Small intestine (tissue), 7 donors: ENCODE data around the gene TTC23L. TPM values are rescaled to one million over a fixed set of nuclear protein-coding genes. Genes with fewer than 3 reads are reported as not detected.

Experiments
- DNase-seq, 2 donors: peaks; one replicate each; pipeline versions ENCODE4 v3.0.0 to v3.0.0-alpha.2; 2013
- FAIRE-seq: peaks from 2 replicates; lab custom pipeline; 2012; peaks lifted over from hg19 to GRCh38; lab: Jason Lieb, UNC
- H3K27ac ChIP-seq, 3 donors: one replicate each; pipeline ENCODE4 v1.5.1; 2013; ENCODE audit warnings: low read length in 2 of 3, mild to moderate bottlenecking in 2 of 3, control low read depth in 1 of 3, inconsistent platforms in 1 of 3, low read depth in 1 of 3, moderate library complexity in 1 of 3
- H3K27me3 ChIP-seq, 3 donors: one replicate each; pipeline ENCODE4 v1.6.1; 2013; ENCODE audit warnings: low read length in 3 of 3, inconsistent platforms in 1 of 3; ENCODE audit not compliant: control insufficient read depth in 3 of 3, insufficient read depth in 3 of 3
- H3K36me3 ChIP-seq, 3 donors: one replicate each; pipeline ENCODE4 v1.6.1; 2013; ENCODE audit warnings: low read length in 3 of 3, inconsistent platforms in 1 of 3, low read depth in 1 of 3, mild to moderate bottlenecking in 1 of 3, moderate library complexity in 1 of 3; ENCODE audit not compliant: control insufficient read depth in 3 of 3, insufficient read depth in 2 of 3
- H3K4me1 ChIP-seq, 3 donors: one replicate each; pipeline ENCODE4 v1.6.1; 2013; ENCODE audit warnings: low read length in 2 of 3, inconsistent platforms in 1 of 3, low read depth in 1 of 3, mild to moderate bottlenecking in 1 of 3, moderate library complexity in 1 of 3; ENCODE audit not compliant: control insufficient read depth in 3 of 3, insufficient read depth in 2 of 3
- H3K4me3 ChIP-seq, 3 donors: one replicate each; pipeline ENCODE4 v1.5.1; 2013; ENCODE audit warnings: low read length in 3 of 3, control low read depth in 1 of 3, inconsistent platforms in 1 of 3, low read depth in 1 of 3, mild to moderate bottlenecking in 1 of 3, moderate library complexity in 1 of 3
- H3K9me3 ChIP-seq, 2 donors: one replicate each; pipeline ENCODE4 v1.6.1; 2013; ENCODE audit warnings: low read depth in 1 of 2, low read length in 1 of 2; ENCODE audit not compliant: control insufficient read depth in 2 of 2, insufficient read depth in 1 of 2
- WGBS, 3 donors: extraction: QIAGEN DNeasy Blood & Tissue Kit; methylation state at CpG; one replicate each; pipeline ENCODE4 v1.1.7; 2013; 5-methylcytosine and 5-hydroxymethylcytosine counted together
- polyA plus RNA-seq, 4 donors: library from polyadenylated mRNA; stranded (reverse) in 3 of 4; unstranded in 1 of 4; fragments of 200-250 nt in 3 of 4; fragments of 120-200 nt in 1 of 4; gene quantifications; one replicate each; pipeline versions ENCODE4 v1.2.1 to v1.2.3, GENCODE V29; 2013
- donor health status: healthy with polysubstance abuse.
- donor health status: control.
- donor health status: control.
- donor health status: Bipolar disorder and iron deficiency.
- donor health status: healthy.

TTC23L gene
- polyA plus RNA-seq, 4 donors = 0.27 to 0.87 TPM; not detected in 2

- peak overlapping the region in 1 of 3 donors; percentile 16 for H3K27ac ChIP-seq
- no peaks in the 10 kb centered on the region for H3K9me3 ChIP-seq
- no peaks in the 10 kb centered on the region for H3K27me3 ChIP-seq
- H3K4me1 ChIP-seq = peaks cover 0 to 7% (median 2%) of the 10 kb centered on the region in 3 donors
- DNase-seq (peak in 1 of 2 donors; percentile 7), FAIRE-seq (no peak)
- WGBS, 3 donors = 66 to 78% (median 74%) methylated on average over 3 of the region's 3 CpGs
- H3K4me3 ChIP-seq = no peak overlapping the region
- H3K36me3 ChIP-seq = no peaks in the 10 kb centered on the region
Measured at GRCh38 chr5:34867660-34868059, 28.7 kb downstream of the TTC23L start.

GRCh38 chr5:34868791-34869190 is 29.8 kb downstream of the TTC23L start:
- DNase-seq = peak in 1 of 2 donors; percentile 44
- Histone ChIP-seq H3K27ac (peak overlapping the region in 1 of 3 donors; percentile 11), H3K9me3 (no peaks in the 10 kb centered on the region), H3K36me3 (no peaks in the 10 kb centered on the region), H3K27me3 (no peaks in the 10 kb centered on the region), H3K4me3 (no peak overlapping the region), H3K4me1 (peaks cover 0 to 7% (median 2%) of the 10 kb centered on the region in 3 donors)
- WGBS, 3 donors = 57 to 72% (median 71%) methylated on average over 1 of the region's 1 CpG
- FAIRE-seq = no peak

DNA sequence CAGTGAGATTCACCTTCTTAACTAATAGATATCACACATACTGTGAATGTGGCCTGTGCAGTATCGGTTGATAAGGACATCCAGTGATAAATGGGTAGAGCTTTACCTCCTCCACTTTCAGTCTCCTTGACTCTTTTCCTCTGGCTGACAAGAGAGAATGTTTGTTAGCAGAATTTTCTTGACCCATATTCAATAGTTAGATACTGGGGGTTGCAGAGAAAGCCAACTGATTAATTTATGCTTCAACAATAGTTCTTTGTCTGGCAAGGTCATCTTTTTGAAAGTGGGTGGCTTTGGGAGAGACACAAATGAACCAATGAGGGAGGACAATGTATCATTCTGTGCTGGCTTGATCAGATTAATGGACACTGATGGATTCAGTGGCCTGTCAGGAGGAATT is 30.3 kb downstream of the TTC23L start:
- 29 to 55% (median 46%) methylated on average over 1 of the region's 1 CpG for WGBS, 3 donors
- DNase-seq (no peak), FAIRE-seq (no peak)
- Histone ChIP-seq H3K36me3 (no peaks in the 10 kb centered on the region), H3K9me3 (no peaks in the 10 kb centered on the region), H3K27me3 (no peaks in the 10 kb centered on the region), H3K4me3 (no peak overlapping the region), H3K27ac (no peak overlapping the region), H3K4me1 (peaks cover 0 to 7% (median 2%) of the 10 kb centered on the region in 3 donors)

- WGBS, 3 donors = 87 to 97% (median 95%) methylated on average over 2 of the region's 2 CpGs
- no peak for FAIRE-seq
Measured at GRCh38 chr5:34870382-34870781, 31.4 kb downstream of the TTC23L start.

GRCh38 chr5:34876275-34876674 is 37.3 kb downstream of the TTC23L start:
- Histone ChIP-seq H3K4me1 (no peaks in the 10 kb centered on the region), H3K36me3 (no peaks in the 10 kb centered on the region), H3K4me3 (no peak overlapping the region), H3K27me3 (no peaks in the 10 kb centered on the region), H3K9me3 (no peaks in the 10 kb centered on the region), H3K27ac (no peak overlapping the region)
- FAIRE-seq (no peak), DNase-seq (no peak)

More at GRCh38 chr5:34870382-34870781, 31.4 kb downstream of the TTC23L start:
- Histone ChIP-seq H3K27me3 (no peaks in the 10 kb centered on the region), H3K4me3 (no peak overlapping the region), H3K27ac (no peak overlapping the region), H3K4me1 (peaks cover 0 to 7% (median 2%) of the 10 kb centered on the region in 3 donors), H3K9me3 (no peaks in the 10 kb centered on the region), H3K36me3 (no peaks in the 10 kb centered on the region)
- no peak for DNase-seq

GRCh38 chr5:34881246-34881645 is 42.3 kb downstream of the TTC23L start:
- no peaks in the 10 kb centered on the region for H3K4me1 ChIP-seq
- DNase-seq (no peak), FAIRE-seq (no peak)
- H3K9me3 ChIP-seq = no peaks in the 10 kb centered on the region
- H3K27me3 ChIP-seq = no peaks in the 10 kb centered on the region
- H3K27ac ChIP-seq = no peak overlapping the region
- H3K4me3 ChIP-seq = no peak overlapping the region
- no peaks in the 10 kb centered on the region for H3K36me3 ChIP-seq

DNA sequence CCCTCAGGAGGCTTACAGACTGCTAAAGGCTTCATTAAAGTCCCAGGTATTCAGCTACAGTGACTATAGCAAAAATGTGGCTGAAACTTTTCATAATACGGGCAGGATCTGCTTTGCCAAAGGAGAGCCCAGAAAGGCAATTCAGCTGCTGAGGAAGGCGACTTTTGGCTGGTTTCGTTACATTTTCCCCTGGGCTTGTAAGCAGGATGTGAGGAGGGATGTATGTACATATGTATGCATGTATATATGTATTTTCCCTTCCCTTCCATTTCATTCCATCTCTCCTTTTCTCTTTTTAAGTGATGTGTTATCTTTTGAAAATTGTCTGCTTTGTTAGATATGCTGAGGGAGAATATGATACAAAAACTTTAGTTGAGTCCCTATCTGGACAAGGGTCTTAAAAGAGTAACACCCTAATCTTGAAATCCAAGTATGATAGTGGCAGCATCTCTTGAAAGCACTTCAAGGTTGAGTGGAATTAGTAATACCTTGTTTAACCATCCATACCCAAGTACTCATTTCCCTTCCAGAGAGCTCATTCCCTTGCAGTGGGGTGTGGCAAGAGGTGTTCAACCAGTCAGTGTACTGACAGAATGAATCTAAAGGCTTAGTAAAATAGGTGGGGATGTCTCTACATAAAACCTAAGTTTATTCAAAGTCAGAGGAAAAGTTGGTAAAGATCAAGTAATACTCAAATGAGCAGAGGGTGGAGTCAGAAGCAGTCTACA is 47.6 kb downstream of the TTC23L start:
- H3K9me3 ChIP-seq = no peaks in the 10 kb centered on the region
- no peaks in the 10 kb centered on the region for H3K36me3 ChIP-seq
- no peak overlapping the region for H3K4me3 ChIP-seq
- no peaks in the 10 kb centered on the region for H3K27me3 ChIP-seq
- no peak overlapping the region for H3K27ac ChIP-seq
- WGBS, 3 donors = 88 to 92% (median 91%) methylated on average over 3 of the region's 3 CpGs
- FAIRE-seq = no peak
- no peaks in the 10 kb centered on the region for H3K4me1 ChIP-seq
- no peak for DNase-seq

DNA sequence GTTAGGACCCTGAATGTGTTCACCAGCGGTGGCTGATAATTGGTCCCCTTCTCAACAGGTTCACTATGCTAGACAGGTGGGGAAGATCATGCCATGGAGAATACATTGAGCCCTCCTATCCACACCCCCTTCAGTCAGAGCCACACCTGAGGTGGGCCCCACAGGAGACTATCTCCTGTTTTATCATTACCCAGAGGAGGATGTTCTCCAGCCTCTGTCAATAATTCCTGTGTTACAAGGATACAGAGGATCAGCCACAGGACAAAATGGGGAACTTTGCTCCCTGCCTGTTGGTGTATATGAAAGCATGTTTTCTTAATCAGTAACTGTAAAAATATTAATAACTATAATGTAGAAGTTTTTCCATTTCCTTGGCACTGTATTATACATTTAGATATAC is 50.4 kb downstream of the TTC23L start:
- DNase-seq (peak in 1 of 2 donors; percentile 38), FAIRE-seq (no peak)
- Histone ChIP-seq H3K27me3 (no peaks in the 10 kb centered on the region), H3K27ac (no peak overlapping the region), H3K9me3 (no peaks in the 10 kb centered on the region), H3K36me3 (no peaks in the 10 kb centered on the region), H3K4me3 (no peak overlapping the region), H3K4me1 (no peaks in the 10 kb centered on the region)
- 93 to 100% (median 98%) methylated on average over 1 of the region's 1 CpG for WGBS, 3 donors

- H3K4me3 ChIP-seq = no peak overlapping the region
- no peaks in the 10 kb centered on the region for H3K27me3 ChIP-seq
- FAIRE-seq = no peak
- peaks cover 0 to 5% (median 0%) of the 10 kb centered on the region in 3 donors for H3K4me1 ChIP-seq
- H3K9me3 ChIP-seq = no peaks in the 10 kb centered on the region
- WGBS, 3 donors = 85 to 90% (median 86%) methylated on average over 5 of the region's 5 CpGs
- no peak overlapping the region for H3K27ac ChIP-seq
- H3K36me3 ChIP-seq = no peaks in the 10 kb centered on the region
- no peak for DNase-seq
Measured at GRCh38 chr5:34891981-34892380, 53.0 kb downstream of the TTC23L start.
